Stomach (tissue), 9 donors: ENCODE results near the gene AKAP13. TPM values are rescaled to one million over a fixed set of nuclear protein-coding genes. Genes with fewer than 3 reads are reported as not detected.

Experiments used
- DNase-seq, 2 donors: peaks; one replicate each; pipeline versions ENCODE4 v3.0.0 to v3.0.0-alpha.2; 2013 to 2019
- H3K27ac ChIP-seq, 5 donors: fragments of 200-600 bp in 4 of 5; sonication (generic) in 4 of 5; one replicate each; pipeline ENCODE4 v1.5.1; 2013 to 2019; ENCODE audit warnings: mild to moderate bottlenecking in 1 of 5, moderate library complexity in 1 of 5
- H3K27me3 ChIP-seq, 3 donors: fragments of 200-600 bp; sonication (generic); one replicate each; pipeline ENCODE4 v1.5.1; 2017 to 2019; ENCODE audit warnings: mixed run types in 1 of 3
- H3K36me3 ChIP-seq, 4 donors: fragments of 200-600 bp; sonication (generic); 1 replicate in 3 of 4; 2 replicates in 1 of 4; pipeline ENCODE4 v1.5.1; 2016 to 2019
- H3K4me1 ChIP-seq, 4 donors: fragments of 200-600 bp; sonication (generic); one replicate each; pipeline ENCODE4 v1.5.1; 2016 to 2019
- H3K4me3 ChIP-seq, 4 donors: fragments of 200-600 bp; sonication (generic) in 3 of 4; one replicate each; pipeline ENCODE4 v1.5.1; 2016 to 2019; ENCODE audit warnings: mild to moderate bottlenecking in 1 of 4
- H3K9me3 ChIP-seq, 4 donors: fragments of 200-600 bp; sonication (generic); one replicate each; pipeline ENCODE4 v1.5.1; 2016 to 2019
- CTCF ChIP-seq, 7 experiments: fragments of 450-650 bp in 4 of 7; fragments of 200-600 bp in 3 of 7; sonication (generic) in 3 of 7; IDR thresholded peaks; one replicate each; pipeline ENCODE4 v1.5.1; 2016 to 2019; ENCODE audit warnings: antibody characterized with exemption in 7 of 7, control low read depth in 2 of 7, mild to moderate bottlenecking in 1 of 7
- EP300 ChIP-seq: sonication (generic); formaldehyde crosslinking; IDR thresholded peaks from one replicate; pipeline ENCODE4 v1.6.1; 2017; ENCODE audit warnings: antibody characterized with exemption
- POLR2A ChIP-seq, 4 donors: fragments of 450-650 bp; IDR thresholded peaks; one replicate each; pipeline ENCODE4 v1.6.1; 2016; ENCODE audit warnings: antibody characterized with exemption in 4 of 4, control low read depth in 2 of 4, mild to moderate bottlenecking in 1 of 4, moderate library complexity in 1 of 4
- POLR2AphosphoS5 ChIP-seq, 3 donors: sonication (generic); formaldehyde crosslinking; IDR thresholded peaks; one replicate each; pipeline ENCODE4 v1.6.1; 2016; ENCODE audit warnings: antibody characterized with exemption in 3 of 3
- WGBS, 5 donors: extraction: QIAGEN DNeasy Blood & Tissue Kit in 3 of 5; methylation state at CpG; one replicate each; pipeline versions ENCODE4 v1.1.5 to v1.1.7; 2013 to 2018; 5-methylcytosine and 5-hydroxymethylcytosine counted together
- intact Hi-C: fragments of 100-400 bp; cut with DNase I; formaldehyde crosslinking; loops from one replicate; pipeline ENCODE4 v1.15.1; 2023; ENCODE audit warnings: low total_unique reads
- polyA plus RNA-seq, 3 donors: library from polyadenylated mRNA; stranded (reverse); fragments of 200-250 nt; gene quantifications; one replicate each; pipeline ENCODE4 v1.2.3, GENCODE V29; 2013
- total RNA-seq, 5 donors: library from RNA; depleted of rRNA; stranded (reverse); fragments of >200 nt; gene quantifications; one replicate each; pipeline versions ENCODE4 v1.1.0 to v1.2.3, GENCODE V29; 2014 to 2016
- donor health status: healthy with polysubstance abuse.
- donor health status: Bipolar disorder and iron deficiency.
- donor health status: healthy.

The AKAP13 gene
- total and polyA plus RNA-seq, 8 donors, result 33.1 to 395 (median 138) TPM

GRCh38 chr15:85789496-85789875 lies 409.1 kb downstream of the AKAP13 start:
- intact Hi-C loops, result no loop called here
- 59 to 84% (median 71%) methylated on average over 4 to 7 of the region's 7 CpGs for WGBS, 5 donors
- H3K27ac ChIP-seq, result peak overlapping the region in 4 of 5 donors; percentile 4 to 34 (median 13)

GRCh38 chr15:85792102-85792731 lies 411.8 kb downstream of the AKAP13 start:
- DNase-seq, result peak in 1 of 2 donors; percentile 35
- WGBS, 5 donors, result 93 to 99% (median 97%) methylated on average over 4 of the region's 4 CpGs
- Histone ChIP-seq H3K27me3 (no peaks in the 10 kb centered on the region), H3K36me3 (no peaks in the 10 kb centered on the region), H3K4me1 (peaks cover 30 to 57% (median 48%) of the 10 kb centered on the region in 4 donors), H3K4me3 (no peak overlapping the region), H3K9me3 (no peaks in the 10 kb centered on the region), H3K27ac (no peak overlapping the region)
- no peak for TF ChIP-seq POLR2A (IDR thresholded peaks at IDR 0.05)
- TF ChIP-seq CTCF (IDR thresholded peaks at IDR 0.05), result no peak
- no peak for TF ChIP-seq POLR2AphosphoS5 (IDR thresholded peaks at IDR 0.05)
- TF ChIP-seq EP300, result no peak
- intact Hi-C loops, result no loop called here

More at GRCh38 chr15:85789496-85789875, 409.1 kb downstream of the AKAP13 start:
- Histone ChIP-seq H3K9me3 (no peaks in the 10 kb centered on the region), H3K4me3 (no peak overlapping the region), H3K36me3 (no peaks in the 10 kb centered on the region), H3K4me1 (peaks cover 40 to 72% (median 59%) of the 10 kb centered on the region in 4 donors), H3K27me3 (no peaks in the 10 kb centered on the region)
- DNase-seq, result no peak
- TF ChIP-seq CTCF (IDR thresholded peaks at IDR 0.05) (no peak), POLR2AphosphoS5 (IDR thresholded peaks at IDR 0.05) (no peak)

- Histone ChIP-seq H3K4me1 (peaks cover 30 to 56% (median 48%) of the 10 kb centered on the region in 4 donors), H3K27me3 (no peaks in the 10 kb centered on the region), H3K36me3 (no peaks in the 10 kb centered on the region), H3K27ac (peak overlapping the region in 2 of 5 donors; percentile 92 to 94), H3K4me3 (peak overlapping the region; percentile 88 to 95 (median 92)), H3K9me3 (no peaks in the 10 kb centered on the region)
- TF ChIP-seq POLR2A (IDR thresholded peaks at IDR 0.05), result no peak
- TF ChIP-seq CTCF (IDR thresholded peaks at IDR 0.05), result no peak
- TF ChIP-seq EP300, result no peak
- TF ChIP-seq POLR2AphosphoS5 (IDR thresholded peaks at IDR 0.05), result no peak
- WGBS, 5 donors, result 56 to 74% (median 70%) methylated on average over 13 to 14 of the region's 14 CpGs
- intact Hi-C loops, result no loop called here
- no peak for DNase-seq
These were observed 412.6 kb downstream of the AKAP13 start for GRCh38 chr15:85792912-85793590.

GRCh38 chr15:85793641-85794597 lies 413.5 kb downstream of the AKAP13 start:
- TF ChIP-seq EP300 (no peak), POLR2A (IDR thresholded peaks at IDR 0.05) (no peak), CTCF (IDR thresholded peaks at IDR 0.05) (no peak), POLR2AphosphoS5 (IDR thresholded peaks at IDR 0.05) (no peak)
- Histone ChIP-seq H3K4me3 (peak overlapping the region; percentile 88 to 95 (median 92)), H3K36me3 (no peaks in the 10 kb centered on the region), H3K9me3 (no peaks in the 10 kb centered on the region), H3K27me3 (no peaks in the 10 kb centered on the region), H3K4me1 (peaks cover 30 to 47% (median 43%) of the 10 kb centered on the region in 4 donors), H3K27ac (peak overlapping the region; percentile 90 to 98 (median 92))
- peak; percentile 61 to 71 for DNase-seq
- WGBS, 5 donors, result 1 to 2% (median 2%) methylated on average over 52 to 56 of the region's 56 CpGs
- intact Hi-C loops, result no loop called here
